Measurements from ENCODE around the gene SERPIND1.
A peak's percentile ranks its signal among the peaks of the same experiment; 100 is the strongest.

The SERPIND1 gene

DNA sequence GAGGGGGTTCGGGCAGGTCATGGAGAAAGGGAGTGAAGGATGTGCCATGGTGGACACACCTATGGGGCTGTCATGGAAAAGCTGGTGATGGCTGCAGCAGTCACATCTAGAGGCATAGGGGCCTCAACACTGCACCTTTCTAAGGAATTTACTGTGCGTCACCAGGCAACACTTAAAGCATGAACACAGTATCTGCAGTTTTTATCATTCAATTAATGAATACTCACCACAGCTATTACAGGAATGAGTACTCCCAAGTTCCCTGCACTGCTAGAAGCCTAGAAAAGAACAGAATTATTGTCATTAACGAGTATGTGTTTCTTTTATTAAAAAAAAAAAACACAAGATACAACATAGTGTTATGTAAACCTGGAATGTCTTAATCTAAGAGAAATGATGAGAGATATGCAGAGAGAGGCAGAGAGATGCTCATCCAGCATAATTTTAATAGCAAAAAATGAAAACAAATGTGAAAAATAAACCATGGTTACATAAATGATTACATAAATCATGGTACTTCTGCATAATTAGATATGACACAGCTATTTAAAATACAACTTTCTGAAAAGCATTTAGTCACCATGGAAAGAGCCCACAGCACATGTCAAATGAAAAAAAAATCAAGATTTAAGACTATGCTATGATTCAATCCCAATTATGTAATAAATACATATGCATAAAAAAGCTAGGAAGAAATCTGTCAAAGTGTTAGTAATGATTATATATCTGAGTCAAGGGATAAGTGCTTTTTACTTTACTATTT lies 19.2 kb downstream of the SERPIND1 start:
- DNase-seq (ENCODE audit: low spot score), result peak; percentile 37

- no peak for DNase-seq (ENCODE audit: low spot score)
Observed at GRCh38 chr22:20793748-20794649, 20.1 kb downstream of the SERPIND1 start.

GRCh38 chr22:20794650-20795413 lies 20.9 kb downstream of the SERPIND1 start:
- no peak for DNase-seq (ENCODE audit: low spot score)

- no peak for DNase-seq (ENCODE audit: low spot score)
Observed at GRCh38 chr22:20796731-20797130, 22.8 kb downstream of the SERPIND1 start.

- no peak for DNase-seq (ENCODE audit: low spot score)
Observed at GRCh38 chr22:20798218-20798617, 24.3 kb downstream of the SERPIND1 start.

- DNase-seq (ENCODE audit: low spot score), result no peak
Observed at GRCh38 chr22:20798974-20799373, 25.1 kb downstream of the SERPIND1 start.

- no peak for DNase-seq (ENCODE audit: low spot score)
Observed at GRCh38 chr22:20799449-20799848, 25.5 kb downstream of the SERPIND1 start.

DNA sequence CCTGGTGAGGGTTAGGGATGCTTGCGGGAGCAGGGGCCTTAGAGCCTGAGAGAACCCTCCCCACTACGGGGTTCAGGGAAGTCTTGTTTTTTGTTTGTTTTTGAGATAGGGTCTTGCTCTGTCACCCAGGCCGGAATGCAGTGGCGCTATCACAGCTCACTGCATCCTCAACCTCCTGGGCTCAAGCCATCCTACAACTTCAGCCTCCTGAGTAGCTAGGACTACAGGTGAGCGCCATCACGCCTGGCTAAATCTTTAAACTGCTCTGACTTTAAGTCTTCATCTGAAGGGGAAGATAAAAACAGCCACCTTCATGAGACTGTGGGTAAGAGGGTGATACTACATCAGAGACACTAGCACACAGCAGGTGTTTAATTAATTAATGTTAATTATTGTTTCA lies 28.5 kb downstream of the SERPIND1 start:
- no peak for DNase-seq (ENCODE audit: low spot score)

DNA sequence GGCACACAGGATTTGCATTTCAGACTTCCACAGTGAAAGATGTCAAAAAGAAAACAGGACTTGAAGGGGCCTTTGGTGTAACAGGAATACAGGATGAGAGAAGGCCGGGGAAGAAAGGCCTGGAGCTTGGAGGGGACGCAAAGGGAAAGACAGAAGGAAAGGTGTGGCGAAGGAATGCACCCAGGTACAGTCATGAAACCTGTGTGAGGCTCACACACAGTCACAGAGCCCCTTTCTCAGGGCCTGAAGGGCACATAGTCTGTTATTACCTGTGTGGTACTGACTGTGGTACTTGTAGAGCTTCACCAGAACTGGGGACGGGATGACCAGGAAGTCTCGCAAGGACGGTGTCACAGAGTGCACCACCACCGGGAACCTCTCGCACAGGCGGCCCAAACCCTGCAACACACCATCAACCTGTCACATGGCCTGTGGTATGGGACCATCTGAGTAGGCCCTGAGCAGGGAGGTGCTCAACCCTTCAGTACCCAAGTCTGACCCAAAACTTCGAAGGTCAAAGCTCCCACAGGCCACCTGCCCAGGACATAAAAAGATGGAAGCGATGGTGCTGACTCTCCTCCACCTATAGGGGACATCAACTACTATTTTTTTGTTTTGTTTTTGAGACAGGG lies 29.1 kb downstream of the SERPIND1 start:
- no peak for DNase-seq (ENCODE audit: low spot score)

GRCh38 chr22:20803696-20804324 lies 29.9 kb downstream of the SERPIND1 start:
- peak; percentile 41 for DNase-seq (ENCODE audit: low spot score)

DNA sequence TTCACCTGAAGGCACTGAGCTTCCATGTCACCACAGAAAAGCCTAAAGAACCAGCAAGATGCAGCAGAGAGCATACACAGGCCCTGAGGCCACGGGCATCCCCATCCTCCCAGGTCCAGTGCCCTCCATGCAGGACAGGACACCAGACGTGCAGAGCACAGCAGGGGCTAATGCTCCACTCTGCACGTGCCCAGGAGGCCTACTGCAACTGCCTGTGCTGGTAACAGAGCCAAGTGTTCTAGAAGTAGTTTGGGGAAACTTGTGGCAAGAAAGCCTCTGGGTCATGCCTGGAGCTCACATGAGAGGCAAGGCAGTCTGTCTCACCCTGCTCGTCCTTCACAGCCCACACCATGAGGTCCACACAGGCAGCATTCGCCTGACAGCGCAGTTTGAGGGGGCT lies 30.7 kb downstream of the SERPIND1 start:
- DNase-seq (ENCODE audit: low spot score), result no peak

DNA sequence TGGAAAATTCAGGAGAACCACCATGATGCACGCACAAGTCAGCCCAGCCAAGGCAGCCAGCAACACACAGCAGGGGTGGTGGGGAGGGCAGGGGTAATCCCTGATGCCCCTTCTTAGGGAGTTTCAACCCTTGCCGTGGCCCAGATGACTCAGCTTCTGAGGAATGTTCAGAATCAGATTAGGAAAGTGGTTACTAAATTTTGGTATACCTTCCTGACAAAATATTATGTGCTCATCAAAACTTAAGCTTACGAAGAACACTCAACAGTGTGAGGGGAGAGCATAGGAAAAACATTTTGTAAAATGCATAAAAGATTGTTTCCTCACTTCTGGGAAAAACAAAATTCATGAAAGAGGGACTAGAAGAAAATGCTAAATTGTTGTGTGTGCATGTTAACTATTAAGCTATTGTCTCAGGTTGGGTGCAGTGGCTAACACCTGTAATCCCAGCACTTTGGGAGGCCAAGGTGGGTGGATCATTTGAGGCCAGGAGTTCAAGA lies 32.1 kb downstream of the SERPIND1 start:
- no peak for DNase-seq (ENCODE audit: low spot score)

GRCh38 chr22:20807315-20807752 lies 33.4 kb downstream of the SERPIND1 start:
- peak; percentile 88 for DNase-seq (ENCODE audit: low spot score)

GRCh38 chr22:20808844-20809243 lies 34.9 kb downstream of the SERPIND1 start:
- DNase-seq (ENCODE audit: low spot score), result no peak

DNA sequence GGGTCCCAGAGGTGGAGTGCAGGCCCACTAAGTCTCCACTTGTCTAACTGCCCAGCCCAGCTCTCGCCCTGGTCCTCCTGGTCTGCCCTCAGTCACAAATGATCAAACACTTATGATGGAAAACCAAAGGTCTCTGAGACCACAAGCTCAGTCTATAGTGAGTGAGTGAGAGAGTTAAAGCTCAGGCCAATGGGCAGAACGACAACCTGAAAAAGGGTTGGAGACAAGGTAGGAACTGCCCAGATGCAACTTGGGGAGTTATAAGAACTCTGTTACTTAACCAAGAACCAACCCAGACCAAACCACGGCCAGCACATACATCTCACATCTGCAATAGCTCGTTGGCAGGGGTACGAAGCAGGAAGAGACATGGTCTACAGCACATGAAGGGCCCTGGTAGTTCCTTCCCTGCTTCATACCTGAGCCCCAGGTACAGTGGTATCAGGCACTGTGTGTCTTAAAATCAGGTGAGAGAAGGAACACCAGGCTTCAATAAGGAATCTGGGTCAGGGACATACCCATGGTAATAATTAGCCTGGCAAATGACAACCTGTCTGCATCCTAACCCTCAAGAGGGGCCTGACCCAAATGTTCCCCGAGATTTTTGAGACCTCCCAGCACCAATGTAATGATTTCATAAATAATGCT lies 35.7 kb downstream of the SERPIND1 start:
- no peak for DNase-seq (ENCODE audit: low spot score)

GRCh38 chr22:20810645-20811044 lies 36.7 kb downstream of the SERPIND1 start:
- DNase-seq (ENCODE audit: low spot score), result no peak

DNA sequence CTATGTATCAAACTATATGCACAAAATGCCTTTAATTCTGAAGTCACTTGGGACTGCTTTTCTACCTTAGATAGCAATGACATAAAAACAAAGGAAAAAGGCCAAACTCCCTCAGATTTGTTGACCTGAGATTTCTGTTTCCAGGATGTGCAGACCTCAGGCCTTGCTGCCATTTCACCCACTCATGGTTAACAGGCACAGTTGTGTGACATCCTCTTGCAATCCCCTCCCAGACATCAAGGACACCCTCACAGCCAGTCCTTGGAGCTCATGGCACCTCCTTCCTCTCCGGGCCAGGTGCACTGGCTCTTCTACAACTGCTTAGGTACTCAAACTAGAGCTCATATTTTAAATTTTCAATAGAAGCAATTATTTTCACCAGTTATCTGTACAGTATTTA lies 37.3 kb downstream of the SERPIND1 start:
- DNase-seq (ENCODE audit: low spot score), result no peak

DNA sequence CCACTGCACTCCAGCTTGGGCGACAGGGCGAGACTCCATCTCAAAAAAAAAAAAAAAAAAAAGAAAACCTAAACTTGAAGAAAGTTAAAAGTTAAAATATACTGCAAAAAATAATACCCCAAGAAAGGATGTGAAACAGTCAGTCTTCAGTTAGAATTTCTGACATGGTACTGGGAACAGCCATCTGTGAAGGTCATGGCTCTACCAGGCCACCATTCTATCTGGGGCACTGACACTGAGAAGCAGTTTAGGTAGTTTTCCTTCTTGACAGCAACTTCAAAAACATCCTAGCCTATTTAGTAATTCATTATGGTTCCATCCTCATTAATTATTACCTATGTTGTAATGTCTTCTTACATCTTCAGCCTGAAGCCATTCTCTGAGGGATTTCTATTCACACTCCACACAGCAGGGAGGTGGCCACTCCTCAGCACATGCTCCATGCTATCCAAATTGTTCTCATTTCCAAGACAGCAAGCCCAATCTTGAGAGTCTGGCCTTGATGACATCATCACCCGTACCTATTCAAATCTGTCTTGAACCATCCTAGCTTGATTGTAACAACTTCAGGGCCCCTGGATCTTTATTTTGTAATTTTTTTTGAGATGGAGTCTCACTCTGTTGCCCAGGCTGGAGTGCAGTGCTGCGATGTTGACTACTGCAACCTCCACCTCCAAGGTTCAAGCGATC lies 38.2 kb downstream of the SERPIND1 start:
- no peak for DNase-seq (ENCODE audit: low spot score)

- DNase-seq (ENCODE audit: low spot score), result no peak
Observed at GRCh38 chr22:20813056-20813455, 39.1 kb downstream of the SERPIND1 start.

DNA sequence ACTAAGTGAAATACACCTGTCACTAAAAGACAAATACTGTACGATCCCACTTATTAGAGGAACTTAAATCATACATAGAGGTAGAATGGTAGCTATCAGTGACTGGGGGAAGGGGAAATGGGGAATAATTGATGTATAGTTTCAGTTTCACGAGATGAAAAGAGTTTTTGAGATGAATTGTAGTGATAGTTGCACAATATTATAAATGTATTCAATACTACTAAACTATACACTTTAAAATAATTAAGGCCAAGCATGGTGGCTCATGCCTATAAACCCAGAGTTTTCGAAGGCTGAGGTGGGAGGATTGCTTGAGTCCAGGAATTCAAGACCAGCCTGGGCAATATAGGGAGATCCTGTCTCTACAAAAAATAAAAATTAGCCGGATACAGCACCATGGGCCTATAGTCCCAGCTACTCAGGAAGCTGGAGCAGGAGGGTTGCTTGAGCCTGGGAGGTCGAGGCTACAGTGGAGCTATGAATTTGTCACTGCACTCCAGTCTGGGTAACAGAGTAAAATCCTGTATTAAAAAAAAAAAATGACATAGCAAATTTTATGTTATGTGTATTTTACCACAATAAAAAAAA lies 40.4 kb downstream of the SERPIND1 start:
- DNase-seq (ENCODE audit: low spot score), result no peak

Measured in hepatic stellate cell (primary cell).